Measurements from ENCODE around the gene ZNF512B.

The ZNF512B gene

DNA sequence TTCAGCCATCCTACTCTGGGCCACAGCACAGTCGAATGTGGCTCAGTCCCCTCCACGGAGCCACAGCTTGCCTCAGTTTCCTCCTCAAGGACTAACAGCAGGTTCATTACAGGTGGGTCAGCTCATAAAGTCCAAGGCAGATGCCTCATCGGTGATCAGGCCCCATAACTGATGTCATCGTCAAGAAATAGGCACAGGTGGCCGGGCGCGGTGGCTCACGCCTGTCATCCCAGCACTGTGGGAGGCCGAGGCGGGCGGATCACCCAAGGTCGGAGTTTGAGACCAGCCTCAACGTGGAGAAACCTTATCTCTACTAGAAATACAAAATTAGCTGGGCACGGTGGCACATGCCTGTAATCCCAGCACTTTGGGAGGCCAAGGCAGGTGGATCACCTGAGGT lies 17.0 kb downstream of the ZNF512B start:
- H3K9me3 ChIP-seq (ENCODE audit: control insufficient read depth, insufficient read depth, low read length) = no peaks in the 10 kb centered on the region
- no peaks in the 10 kb centered on the region for H3K9me2 ChIP-seq (replicated peaks; ENCODE audit: control insufficient read depth, low read length)
- no peak overlapping the region for H3K4me2 ChIP-seq (ENCODE audit: low read length)
- H3K27ac ChIP-seq (ENCODE audit: low read depth, low read length) = no peak overlapping the region
- peaks cover 4% of the 10 kb centered on the region; the same call in 1 of the 2 replicates for H3K36me3 ChIP-seq (ENCODE audit: control insufficient read depth, low read length)
- no peaks in the 10 kb centered on the region for H3K27me3 ChIP-seq (ENCODE audit: control insufficient read depth, low read length)
- peaks cover 83% of the 10 kb centered on the region for H3K79me2 ChIP-seq (ENCODE audit: control insufficient read depth, low read length)
- TF ChIP-seq EZH2phosphoT487 (IDR thresholded peaks at IDR 0.05; ENCODE audit: borderline replicate concordance, low read length) (no peak), CTCF (IDR thresholded peaks at IDR 0.05; ENCODE audit: low read depth, low read length, poor library complexity, severe bottlenecking) (no peak)
- peaks cover 40% of the 10 kb centered on the region for H3K4me1 ChIP-seq (ENCODE audit: control insufficient read depth, low read length)
- H4K20me1 ChIP-seq (ENCODE audit: control insufficient read depth, insufficient read depth, low read depth, low read length) = peaks cover 22% of the 10 kb centered on the region
- H3F3A ChIP-seq (ENCODE audit: control insufficient read depth, insufficient read depth) = peaks cover 14% of the 10 kb centered on the region; the same call in 1 of the 2 replicates
- no peak overlapping the region for H3K4me3 ChIP-seq (ENCODE audit: low read length)

DNA sequence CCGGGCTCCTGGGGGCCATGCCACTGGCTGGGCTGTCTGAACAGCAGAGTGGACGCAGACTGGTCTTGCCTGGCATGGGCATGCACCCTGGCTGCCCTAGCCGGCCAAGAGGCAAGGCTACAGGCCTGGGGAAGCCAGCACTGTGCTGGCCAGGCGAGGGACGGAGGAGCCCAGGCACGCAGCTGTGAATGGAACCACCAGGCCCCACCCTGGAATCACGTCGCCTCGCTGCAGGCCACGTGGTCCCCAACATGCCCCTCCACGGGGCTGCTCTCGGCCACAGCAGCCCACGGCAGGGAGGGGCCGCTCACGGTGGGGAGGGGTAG lies 17.6 kb downstream of the ZNF512B start:
- Histone ChIP-seq H3K9me2 (replicated peaks; ENCODE audit: control insufficient read depth, low read length) (no peaks in the 10 kb centered on the region), H3K4me3 (ENCODE audit: low read length) (no peak overlapping the region), H3K9me3 (ENCODE audit: control insufficient read depth, insufficient read depth, low read length) (no peaks in the 10 kb centered on the region), H3K4me1 (ENCODE audit: control insufficient read depth, low read length) (peaks cover 34% of the 10 kb centered on the region), H3K79me2 (ENCODE audit: control insufficient read depth, low read length) (peaks cover 89% of the 10 kb centered on the region), H3K27me3 (ENCODE audit: control insufficient read depth, low read length) (no peaks in the 10 kb centered on the region), H3K4me2 (ENCODE audit: low read length) (no peak overlapping the region), H3K27ac (ENCODE audit: low read depth, low read length) (no peak overlapping the region), H4K20me1 (ENCODE audit: control insufficient read depth, insufficient read depth, low read depth, low read length) (peaks cover 26% of the 10 kb centered on the region), H3F3A (ENCODE audit: control insufficient read depth, insufficient read depth) (peaks cover 14% of the 10 kb centered on the region; the same call in 1 of the 2 replicates), H3K36me3 (ENCODE audit: control insufficient read depth, low read length) (peaks cover 4% of the 10 kb centered on the region; the same call in 1 of the 2 replicates)
- TF ChIP-seq EZH2phosphoT487 (IDR thresholded peaks at IDR 0.05; ENCODE audit: borderline replicate concordance, low read length) (no peak), CTCF (IDR thresholded peaks at IDR 0.05; ENCODE audit: low read depth, low read length, poor library complexity, severe bottlenecking) (no peak)

GRCh38 chr20:63951398-63952209 lies 18.1 kb downstream of the ZNF512B start:
- Histone ChIP-seq H3K27ac (ENCODE audit: low read depth, low read length) (no peak overlapping the region), H3K9me2 (replicated peaks; ENCODE audit: control insufficient read depth, low read length) (no peaks in the 10 kb centered on the region), H3K4me3 (ENCODE audit: low read length) (no peak overlapping the region), H3K79me2 (ENCODE audit: control insufficient read depth, low read length) (peaks cover 93% of the 10 kb centered on the region), H3K4me1 (ENCODE audit: control insufficient read depth, low read length) (peaks cover 30% of the 10 kb centered on the region), H4K20me1 (ENCODE audit: control insufficient read depth, insufficient read depth, low read depth, low read length) (peaks cover 26% of the 10 kb centered on the region), H3K9me3 (ENCODE audit: control insufficient read depth, insufficient read depth, low read length) (no peaks in the 10 kb centered on the region), H3K36me3 (ENCODE audit: control insufficient read depth, low read length) (peaks cover 4% of the 10 kb centered on the region; the same call in 1 of the 2 replicates), H3F3A (ENCODE audit: control insufficient read depth, insufficient read depth) (peaks cover 11% of the 10 kb centered on the region; the same call in 1 of the 2 replicates), H3K27me3 (ENCODE audit: control insufficient read depth, low read length) (no peaks in the 10 kb centered on the region), H3K4me2 (ENCODE audit: low read length) (no peak overlapping the region)
- no peak for TF ChIP-seq CTCF (IDR thresholded peaks at IDR 0.05; ENCODE audit: low read depth, low read length, poor library complexity, severe bottlenecking)
- no peak for TF ChIP-seq EZH2phosphoT487 (IDR thresholded peaks at IDR 0.05; ENCODE audit: borderline replicate concordance, low read length)
